ENCODE measurements around the gene KLHDC3. TPM values are rescaled to one million over a fixed set of nuclear protein-coding genes. Genes with fewer than 3 reads are reported as not detected.

The KLHDC3 gene
- total and polyA plus RNA-seq, 2 experiments from 2014 or later = 90.5 to 99.5 TPM

DNA sequence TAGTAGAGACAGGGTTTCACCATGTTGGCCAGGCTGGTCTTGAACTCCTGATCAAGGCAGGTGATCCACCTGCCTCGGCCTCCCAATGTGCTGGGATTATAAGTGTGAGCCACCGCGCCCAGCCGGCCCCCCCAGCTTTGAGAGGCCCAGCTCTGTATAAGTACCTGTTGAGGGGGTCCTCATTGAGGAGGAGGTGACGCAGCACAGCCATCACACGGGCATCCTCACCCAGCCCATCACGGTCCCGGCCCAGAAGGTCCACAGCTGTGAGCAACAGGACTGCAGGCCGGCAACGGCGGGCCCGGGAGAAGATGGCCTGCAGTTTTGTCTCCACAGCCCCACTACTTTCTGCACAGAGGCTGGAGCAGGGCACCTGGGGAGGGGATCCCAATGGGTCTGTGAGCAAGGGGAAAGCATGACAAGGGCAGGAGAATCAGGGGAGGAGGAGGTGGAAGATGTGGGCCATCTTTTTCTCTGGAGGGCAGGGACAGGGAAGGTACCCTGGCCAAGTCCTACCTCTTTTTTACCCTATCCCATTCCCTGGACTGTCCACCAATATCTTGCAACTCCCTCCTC, 45.8 kb upstream of the KLHDC3 start:
- TF ChIP-seq EZH2phosphoT487 (IDR thresholded peaks at IDR 0.05; ENCODE audit: low read depth, severe bottlenecking, unreplicated experiment) (no peak), EZH2 (IDR thresholded peaks at IDR 0.05; ENCODE audit: borderline replicate concordance) (no peak), CTCF (IDR thresholded peaks at IDR 0.05; ENCODE audit: poor library complexity) (no peak)
- H3K9me3 ChIP-seq (ENCODE audit: low read depth) = no peaks in the 10 kb centered on the region
- no peaks in the 10 kb centered on the region for H3K9me2 ChIP-seq (replicated peaks; ENCODE audit: insufficient read depth)
- H3K27me3 ChIP-seq = no peaks in the 10 kb centered on the region
- no peak overlapping the region for H3K27ac ChIP-seq
- 96% methylated on average over 12 of the region's 12 CpGs for WGBS (ENCODE audit: low lambda C conversion rate, missing lambda C conversion rate)
- no peak overlapping the region for H3K4me2 ChIP-seq
- no peaks in the 10 kb centered on the region for H3K79me2 ChIP-seq
- no peaks in the 10 kb centered on the region for H4K20me1 ChIP-seq (ENCODE audit: insufficient read depth, poor library complexity, severe bottlenecking)
- H3K36me3 ChIP-seq (replicated peaks; ENCODE audit: insufficient read depth, low read depth) = no peaks in the 10 kb centered on the region
- no peak for DNase-seq (ENCODE audit: low spot score)
- H2AFZ ChIP-seq = no peak overlapping the region
- no peak overlapping the region for H3K4me3 ChIP-seq
- H3K4me1 ChIP-seq (ENCODE audit: insufficient read depth) = no peaks in the 10 kb centered on the region

GRCh38 chr6:42968783-42969182, 45.3 kb upstream of the KLHDC3 start:
- no peaks in the 10 kb centered on the region for H3K36me3 ChIP-seq (replicated peaks; ENCODE audit: insufficient read depth, low read depth)
- no peaks in the 10 kb centered on the region for H3K4me1 ChIP-seq (ENCODE audit: insufficient read depth)
- no peaks in the 10 kb centered on the region for H4K20me1 ChIP-seq (ENCODE audit: insufficient read depth, poor library complexity, severe bottlenecking)
- H3K9me3 ChIP-seq (ENCODE audit: low read depth) = no peaks in the 10 kb centered on the region
- no peak overlapping the region for H2AFZ ChIP-seq
- no peak overlapping the region for H3K4me3 ChIP-seq
- DNase-seq (ENCODE audit: low spot score) = no peak
- no peaks in the 10 kb centered on the region for H3K79me2 ChIP-seq
- no peaks in the 10 kb centered on the region for H3K27me3 ChIP-seq
- WGBS (ENCODE audit: low lambda C conversion rate, missing lambda C conversion rate) = 69% methylated on average over 4 of the region's 4 CpGs
- H3K27ac ChIP-seq = no peak overlapping the region
- TF ChIP-seq EZH2 (IDR thresholded peaks at IDR 0.05; ENCODE audit: borderline replicate concordance) (no peak), CTCF (IDR thresholded peaks at IDR 0.05; ENCODE audit: poor library complexity) (no peak), EZH2phosphoT487 (IDR thresholded peaks at IDR 0.05; ENCODE audit: low read depth, severe bottlenecking, unreplicated experiment) (no peak)
- H3K4me2 ChIP-seq = no peak overlapping the region
- no peaks in the 10 kb centered on the region for H3K9me2 ChIP-seq (replicated peaks; ENCODE audit: insufficient read depth)

- Histone ChIP-seq H3K27ac (no peak overlapping the region), H3K79me2 (no peaks in the 10 kb centered on the region), H2AFZ (no peak overlapping the region), H4K20me1 (ENCODE audit: insufficient read depth, poor library complexity, severe bottlenecking) (no peaks in the 10 kb centered on the region), H3K27me3 (no peaks in the 10 kb centered on the region), H3K36me3 (replicated peaks; ENCODE audit: insufficient read depth, low read depth) (no peaks in the 10 kb centered on the region), H3K4me1 (ENCODE audit: insufficient read depth) (no peaks in the 10 kb centered on the region), H3K4me2 (no peak overlapping the region), H3K9me2 (replicated peaks; ENCODE audit: insufficient read depth) (no peaks in the 10 kb centered on the region), H3K4me3 (no peak overlapping the region), H3K9me3 (ENCODE audit: low read depth) (no peaks in the 10 kb centered on the region)
- no peak for DNase-seq (ENCODE audit: low spot score)
- no peak for TF ChIP-seq EZH2 (IDR thresholded peaks at IDR 0.05; ENCODE audit: borderline replicate concordance)
- no peak for TF ChIP-seq CTCF (IDR thresholded peaks at IDR 0.05; ENCODE audit: poor library complexity)
- TF ChIP-seq EZH2phosphoT487 (IDR thresholded peaks at IDR 0.05; ENCODE audit: low read depth, severe bottlenecking, unreplicated experiment) = no peak
- WGBS (ENCODE audit: low lambda C conversion rate, missing lambda C conversion rate) = 85% methylated on average over 2 of the region's 2 CpGs
These were observed 44.6 kb upstream of the KLHDC3 start for GRCh38 chr6:42969431-42969830.
